T-cell (primary cell): ENCODE data around the gene CIPC. TPM values are rescaled to one million over a fixed set of nuclear protein-coding genes. Genes with fewer than 3 reads are reported as not detected.

Experiments
- ATAC-seq, 4 experiments: fragments of 200-7000 bp in 3 of 4; fragments of 150-1000 bp in 1 of 4; cut with Tn5 transposase; replicated peaks in 1 of 4; 1 replicate in 3 of 4; 2 replicates in 1 of 4; pipeline ENCODE4 v1.10.0; 2021; ENCODE audit warnings: moderate library complexity in 3 of 4, mild to moderate bottlenecking in 2 of 4, moderate number of reproducible peaks in 1 of 4
- CTCF ChIA-PET, 2 donors: fragments of 300-600 bp; sonication (Branson Sonifier 250); formaldehyde crosslinking; loops; one replicate each; lab custom pipeline; 2022; ENCODE audit warnings: antibody characterized with exemption in 2 of 2; lab: Charles Lee
- POLR2A ChIA-PET, 2 donors: fragments of 300-600 bp; sonication (Branson Sonifier 250); formaldehyde crosslinking; loops; one replicate each; lab custom pipeline; 2022; ENCODE audit warnings: antibody characterized with exemption in 2 of 2; lab: Charles Lee
- DNase-seq, 35 experiments: peaks; one replicate each; pipeline versions ENCODE4 v3.0.0 to v3.0.0-alpha.2; 2013 to 2023
- H3K27ac ChIP-seq: one replicate; pipeline ENCODE4 v1.5.1; 2013; ENCODE audit warnings: low read length
- H3K27me3 ChIP-seq, 2 experiments: replicated peaks in 1 of 2; 1 replicate in 1 of 2; 2 replicates in 1 of 2; pipeline versions ENCODE4 v1.6.1 to v1.7.0; 2013; ENCODE audit warnings: low read length in 1 of 2, mixed read lengths in 1 of 2; ENCODE audit not compliant: control insufficient read depth in 2 of 2, insufficient read depth in 2 of 2; ENCODE audit errors: extremely low read depth in 1 of 2
- H3K36me3 ChIP-seq, 2 donors: 1 replicate in 1 of 2; 2 replicates in 1 of 2; pipeline versions ENCODE4 v1.6.1 to v1.7.0; 2013; ENCODE audit warnings: low read length in 1 of 2; ENCODE audit not compliant: control insufficient read depth in 2 of 2, insufficient read depth in 1 of 2; ENCODE audit errors: extremely low read depth in 1 of 2
- H3K4me1 ChIP-seq, 2 experiments: 1 replicate in 1 of 2; 2 replicates in 1 of 2; pipeline versions ENCODE4 v1.6.1 to v1.7.0; 2013; ENCODE audit warnings: low read length in 2 of 2, mixed read lengths in 1 of 2; ENCODE audit not compliant: insufficient read depth in 2 of 2, control insufficient read depth in 1 of 2; ENCODE audit errors: extremely low read depth in 1 of 2
- H3K4me3 ChIP-seq, 2 donors: 1 replicate in 1 of 2; 2 replicates in 1 of 2; pipeline versions ENCODE4 v1.5.1 to v1.7.0; 2013; ENCODE audit warnings: mild to moderate bottlenecking in 2 of 2, low read length in 1 of 2, moderate library complexity in 1 of 2; ENCODE audit not compliant: control insufficient read depth in 1 of 2; ENCODE audit errors: extremely low read depth in 1 of 2
- H3K9me3 ChIP-seq: 2 replicates; pipeline ENCODE4 v1.7.0; 2013
- H3K27ac Mint-ChIP-seq, 2 donors: one replicate each; pipeline ENCODE4 v1.8.0; 2020 to 2021; ENCODE audit warnings: mild to moderate bottlenecking in 2 of 2, mixed read lengths in 2 of 2
- H3K27me3 Mint-ChIP-seq, 2 donors: one replicate each; pipeline ENCODE4 v1.8.0; 2021 to 2022; ENCODE audit warnings: mixed read lengths in 2 of 2
- H3K36me3 Mint-ChIP-seq: one replicate; pipeline ENCODE4 v1.8.0; 2021; ENCODE audit warnings: mixed read lengths
- H3K4me1 Mint-ChIP-seq, 3 donors: one replicate each; pipeline ENCODE4 v1.8.0; 2020 to 2022; ENCODE audit warnings: mixed read lengths in 3 of 3, mild to moderate bottlenecking in 1 of 3
- H3K4me3 Mint-ChIP-seq, 3 donors: one replicate each; pipeline ENCODE4 v1.8.0; 2020 to 2022; ENCODE audit warnings: mild to moderate bottlenecking in 3 of 3, mixed read lengths in 3 of 3, moderate library complexity in 3 of 3
- H3K9me3 Mint-ChIP-seq, 3 donors: one replicate each; pipeline ENCODE4 v1.8.0; 2020 to 2022; ENCODE audit warnings: mixed read lengths in 3 of 3
- WGBS: methylation state at CpG from one replicate; pipeline ENCODE4 v1.1.5; 2013; ENCODE audit warnings: missing lambda C conversion rate; ENCODE audit not compliant: insufficient coverage; 5-methylcytosine and 5-hydroxymethylcytosine counted together
- total RNA-seq, 35 experiments: library from RNA in 6 of 35; stranded (reverse) in 6 of 35; fragments of 120-200 nt in 1 of 35; gene quantifications; one replicate each; pipeline versions ENCODE4 v1.2.1 to v1.2.4 and lab custom pipeline; 2013 to 2026

CIPC gene
- total RNA-seq, 5 donors from 2014 or later (not counting 1 experiment from before 2014, with no cell fraction given), result 8.4 to 14.0 (median 11.8) TPM

DNA sequence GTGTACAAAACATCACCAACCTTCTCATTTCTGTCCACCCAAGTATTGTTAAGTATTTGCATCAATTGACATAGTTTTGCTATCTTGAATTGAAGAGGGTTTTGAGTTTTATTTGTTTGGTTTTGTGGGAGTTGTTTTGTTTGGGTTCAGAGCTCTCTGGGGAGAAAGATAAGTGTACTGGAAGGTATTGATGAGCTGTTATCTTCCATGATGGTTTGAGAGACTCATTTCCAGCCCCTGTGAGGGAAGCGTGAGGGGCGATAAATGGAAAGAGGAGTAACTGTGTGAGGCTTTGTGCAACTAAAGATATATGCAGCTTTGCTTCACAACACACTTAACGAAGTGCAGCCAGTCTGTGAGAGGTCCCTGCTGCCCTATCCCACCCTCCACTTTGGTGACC lies 15.7 kb upstream of the CIPC start:
- peaks cover 2% of the 10 kb centered on the region for H3K36me3 Mint-ChIP-seq
- peaks cover 4 to 7% (median 6%) of the 10 kb centered on the region in 3 donors for H3K4me1 Mint-ChIP-seq
- ATAC-seq, result no peak
- H3K9me3 ChIP-seq, result no peaks in the 10 kb centered on the region
- no peak overlapping the region for H3K4me3 Mint-ChIP-seq
- CTCF ChIA-PET, result interaction anchor here in 1 of 2 donors (2.0 kb wide), 1 partner anchor 12 kb away, joined by 8 read pairs; no protein-coding TSS in a partner anchor
- no peak overlapping the region for H3K27ac ChIP-seq
- H3K36me3 ChIP-seq, result no peaks in the 10 kb centered on the region
- POLR2A ChIA-PET, result no interaction called here
- no peak overlapping the region for H3K27ac Mint-ChIP-seq
- H3K4me1 ChIP-seq, result peaks cover 0 to 12% of the 10 kb centered on the region in 2 experiments
- no peak for DNase-seq
- WGBS, result no CpG with 5 or more reads among the region's 3 CpGs
- no peaks in the 10 kb centered on the region for H3K27me3 Mint-ChIP-seq
- peaks cover 0 to 2% of the 10 kb centered on the region in 2 experiments for H3K27me3 ChIP-seq
- no peak overlapping the region for H3K4me3 ChIP-seq
- H3K9me3 Mint-ChIP-seq, result peaks cover 0 to 8% (median 2%) of the 10 kb centered on the region in 3 donors

DNA sequence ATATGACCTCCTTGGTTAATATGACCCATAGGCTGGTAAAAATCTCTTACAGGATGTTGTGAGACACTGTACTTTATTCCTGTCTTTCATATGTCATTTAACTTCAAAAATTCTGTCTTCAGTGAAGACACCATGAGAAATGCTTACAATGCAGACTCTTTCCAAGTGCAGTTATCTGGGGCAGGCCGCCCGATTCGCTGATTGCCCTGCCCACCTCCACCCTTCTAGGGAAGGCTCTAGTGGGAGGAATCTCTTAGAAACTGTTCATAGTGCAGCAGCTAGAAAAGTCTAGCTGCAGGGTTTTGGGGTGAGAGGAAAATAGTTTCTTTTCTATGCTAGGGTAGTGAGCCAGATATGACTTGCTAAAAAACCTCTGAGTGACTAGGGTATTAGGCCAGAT lies 15.0 kb upstream of the CIPC start:
- Mint-ChIP-seq H3K27ac (no peak overlapping the region), H3K9me3 (peaks cover 0 to 8% (median 2%) of the 10 kb centered on the region in 3 donors), H3K36me3 (peaks cover 2% of the 10 kb centered on the region), H3K27me3 (no peaks in the 10 kb centered on the region), H3K4me1 (peaks cover 4 to 10% (median 7%) of the 10 kb centered on the region in 3 donors), H3K4me3 (no peak overlapping the region)
- Histone ChIP-seq H3K27me3 (peaks cover 0 to 2% of the 10 kb centered on the region in 2 experiments), H3K9me3 (no peaks in the 10 kb centered on the region), H3K36me3 (no peaks in the 10 kb centered on the region), H3K4me3 (no peak overlapping the region), H3K4me1 (peaks cover 0 to 12% of the 10 kb centered on the region in 2 experiments), H3K27ac (no peak overlapping the region)
- ATAC-seq (no peak), DNase-seq (no peak)
- POLR2A ChIA-PET, result no interaction called here
- no CpG with 5 or more reads among the region's 3 CpGs for WGBS
- CTCF ChIA-PET, result no interaction called here

DNA sequence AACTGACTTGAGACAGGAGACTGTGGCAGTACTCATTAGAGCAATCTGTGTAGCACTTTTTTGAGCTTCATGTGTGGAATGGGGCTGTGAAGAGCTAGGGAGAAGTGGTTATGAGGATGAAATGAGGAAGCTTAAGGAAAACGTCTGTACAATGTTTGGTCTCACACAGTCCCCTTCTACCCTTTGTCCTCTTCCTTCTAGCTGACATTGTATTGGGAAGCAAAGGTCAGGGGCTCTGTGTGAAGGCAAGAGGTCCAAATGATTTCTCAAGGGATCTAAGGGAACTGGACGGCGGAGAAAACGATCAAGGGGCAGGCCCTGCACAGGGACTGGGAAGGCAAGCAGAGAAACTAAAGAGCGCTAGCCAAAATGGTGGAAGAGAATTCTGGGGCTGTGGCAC lies 13.1 kb upstream of the CIPC start:
- H3K4me3 ChIP-seq, result no peak overlapping the region
- Mint-ChIP-seq H3K9me3 (peaks cover 0 to 3% (median 2%) of the 10 kb centered on the region in 3 donors), H3K27ac (no peak overlapping the region), H3K36me3 (peaks cover 2% of the 10 kb centered on the region), H3K27me3 (no peaks in the 10 kb centered on the region), H3K4me1 (peaks cover 4 to 11% (median 7%) of the 10 kb centered on the region in 3 donors), H3K4me3 (no peak overlapping the region)
- ATAC-seq (no peak), DNase-seq (no peak)
- WGBS, result 81% methylated on average over 4 of the region's 5 CpGs
- no peak overlapping the region for H3K27ac ChIP-seq
- POLR2A ChIA-PET, result interaction anchor here in 1 of 2 donors (0.6 kb wide), 1 partner anchor 56 kb away, joined by 3 read pairs; no protein-coding TSS in a partner anchor
- CTCF ChIA-PET, result interaction anchor here (0.5 to 3.9 kb wide), 7 partner anchors 9 to 225 kb away, joined by 3 to 18 read pairs (median 3); no protein-coding TSS in a partner anchor
- no peaks in the 10 kb centered on the region for H3K36me3 ChIP-seq
- peaks cover 0 to 14% of the 10 kb centered on the region in 2 experiments for H3K4me1 ChIP-seq
- H3K27me3 ChIP-seq, result peaks cover 0 to 2% of the 10 kb centered on the region in 2 experiments
- H3K9me3 ChIP-seq, result no peaks in the 10 kb centered on the region

DNA sequence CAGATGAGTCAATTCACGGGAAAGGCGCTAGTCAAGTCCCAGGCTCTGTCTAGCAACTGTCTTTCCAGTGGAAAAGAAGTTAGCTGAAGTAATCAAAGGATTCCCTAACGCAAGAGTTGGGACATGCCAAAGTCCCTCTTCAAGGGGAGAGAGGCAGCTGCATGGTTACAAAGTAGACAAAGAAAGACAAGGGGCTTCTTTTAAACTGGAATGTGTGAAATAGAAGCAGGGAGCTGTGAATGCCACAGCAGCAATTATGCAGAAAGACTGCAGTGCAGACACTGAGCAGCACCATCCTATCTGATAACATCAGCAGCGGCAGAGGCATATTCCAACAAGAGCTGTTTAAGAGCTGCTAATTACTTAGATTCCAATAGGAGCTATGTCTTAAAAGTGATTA lies 12.5 kb upstream of the CIPC start:
- no peak overlapping the region for H3K27ac ChIP-seq
- H3K27me3 ChIP-seq, result peaks cover 0 to 2% of the 10 kb centered on the region in 2 experiments
- ChIA-PET CTCF (interaction anchor here (0.5 to 3.9 kb wide), 9 partner anchors 8 to 252 kb away, joined by 3 to 18 read pairs (median 3); no protein-coding TSS in a partner anchor), POLR2A (interaction anchor here in 1 of 2 donors (0.7 kb wide), 1 partner anchor 632 kb away, joined by 4 read pairs; no protein-coding TSS in a partner anchor)
- peaks cover 4 to 11% (median 7%) of the 10 kb centered on the region in 3 donors for H3K4me1 Mint-ChIP-seq
- no peak overlapping the region for H3K4me3 Mint-ChIP-seq
- no peak overlapping the region for H3K4me3 ChIP-seq
- H3K9me3 Mint-ChIP-seq, result no peaks in the 10 kb centered on the region
- 84% methylated on average over 3 of the region's 4 CpGs for WGBS
- H3K4me1 ChIP-seq, result peaks cover 0 to 14% of the 10 kb centered on the region in 2 experiments
- no peaks in the 10 kb centered on the region for H3K36me3 Mint-ChIP-seq
- no peaks in the 10 kb centered on the region for H3K36me3 ChIP-seq
- H3K27me3 Mint-ChIP-seq, result no peaks in the 10 kb centered on the region
- no peak for ATAC-seq
- no peaks in the 10 kb centered on the region for H3K9me3 ChIP-seq
- no peak for DNase-seq
- no peak overlapping the region for H3K27ac Mint-ChIP-seq

DNA sequence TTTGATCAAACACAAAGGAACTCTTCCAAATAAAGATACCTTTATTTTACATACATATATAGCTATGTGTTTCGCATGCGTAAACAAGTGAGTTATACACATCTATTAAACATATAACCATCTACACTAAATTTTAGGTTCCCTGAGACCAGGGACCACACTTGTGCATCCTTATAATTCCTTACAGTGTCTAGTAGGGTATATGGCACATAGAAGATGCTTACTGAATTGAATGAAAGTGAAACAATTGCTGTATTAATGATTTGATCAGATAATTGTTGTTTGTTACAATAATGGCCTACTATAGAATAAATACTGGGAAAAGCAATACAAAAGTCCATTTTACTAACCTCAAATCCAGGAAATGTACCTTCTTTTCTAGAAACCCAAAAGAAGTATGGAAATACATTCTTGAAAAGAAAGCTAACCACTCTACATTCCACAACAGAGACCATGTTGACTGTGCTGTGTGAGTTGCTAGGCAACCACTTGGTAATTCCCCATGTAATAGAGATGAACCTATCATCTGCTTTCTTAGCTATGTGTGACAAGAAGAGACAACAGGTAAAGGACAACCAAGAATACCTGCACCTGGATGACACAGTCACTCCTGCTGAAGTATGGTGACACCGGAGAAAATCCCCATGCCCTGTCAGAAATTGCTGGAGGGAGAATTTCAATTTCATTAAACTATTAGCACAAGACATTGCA lies 11.9 kb upstream of the CIPC start:
- Histone ChIP-seq H3K4me3 (no peak overlapping the region), H3K9me3 (no peaks in the 10 kb centered on the region), H3K36me3 (no peaks in the 10 kb centered on the region), H3K4me1 (peaks cover 0 to 14% of the 10 kb centered on the region in 2 experiments), H3K27ac (no peak overlapping the region), H3K27me3 (peaks cover 0 to 2% of the 10 kb centered on the region in 2 experiments)
- Mint-ChIP-seq H3K27me3 (no peaks in the 10 kb centered on the region), H3K4me1 (peaks cover 4 to 11% (median 7%) of the 10 kb centered on the region in 3 donors), H3K9me3 (peaks cover 0 to 5% (median 3%) of the 10 kb centered on the region in 3 donors), H3K4me3 (no peak overlapping the region), H3K36me3 (no peaks in the 10 kb centered on the region), H3K27ac (no peak overlapping the region)
- DNase-seq (peak in 7 of 35 experiments; percentile 17 to 45 (median 22)), ATAC-seq (peak in 3 of 4 experiments; percentile 48 to 98 (median 75))
- WGBS, result no CpG with 5 or more reads among the region's 3 CpGs
- ChIA-PET CTCF (interaction anchor here (0.6 to 3.9 kb wide), 11 partner anchors 9 to 253 kb away, joined by 3 to 18 read pairs (median 4); no protein-coding TSS in a partner anchor), POLR2A (interaction anchor here in 1 of 2 donors (0.7 kb wide), 1 partner anchor 633 kb away, joined by 4 read pairs; no protein-coding TSS in a partner anchor)

DNA sequence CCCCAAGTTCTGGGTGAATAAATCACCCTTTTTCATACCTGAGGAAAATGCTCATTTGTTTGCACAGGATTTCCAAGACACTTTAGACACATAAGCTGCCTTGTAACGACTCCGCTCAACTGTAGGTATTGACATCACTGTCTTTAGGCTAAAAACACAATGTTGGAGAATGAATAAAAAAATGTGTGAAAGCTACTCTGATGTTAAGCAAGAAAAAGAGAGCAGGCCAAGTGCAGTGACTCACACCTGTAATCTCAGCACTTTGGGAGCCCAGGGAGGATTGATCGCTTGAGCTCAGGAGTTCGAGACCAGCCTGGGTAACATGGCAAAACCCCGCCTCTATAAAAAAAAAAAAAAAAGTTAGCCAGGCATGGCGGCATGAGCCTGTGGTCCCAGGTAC lies 11.1 kb upstream of the CIPC start:
- CTCF ChIA-PET, result interaction anchor here (0.6 to 3.9 kb wide), 7 partner anchors 8 to 381 kb away, joined by 4 to 18 read pairs (median 5); no protein-coding TSS in a partner anchor
- H3K27me3 ChIP-seq, result peaks cover 0 to 2% of the 10 kb centered on the region in 2 experiments
- H3K4me1 Mint-ChIP-seq, result peaks cover 4 to 11% (median 7%) of the 10 kb centered on the region in 3 donors
- no peak overlapping the region for H3K27ac Mint-ChIP-seq
- no peak overlapping the region for H3K27ac ChIP-seq
- H3K36me3 ChIP-seq, result no peaks in the 10 kb centered on the region
- POLR2A ChIA-PET, result no interaction called here
- no peaks in the 10 kb centered on the region for H3K9me3 ChIP-seq
- peaks cover 0 to 11% (median 9%) of the 10 kb centered on the region in 3 donors for H3K9me3 Mint-ChIP-seq
- no peak overlapping the region for H3K4me3 ChIP-seq
- 80% methylated on average over 1 of the region's 6 CpGs for WGBS
- H3K36me3 Mint-ChIP-seq, result peaks cover 4% of the 10 kb centered on the region
- ATAC-seq (no peak), DNase-seq (no peak)
- peaks cover 0 to 14% of the 10 kb centered on the region in 2 experiments for H3K4me1 ChIP-seq
- no peak overlapping the region for H3K4me3 Mint-ChIP-seq
- no peaks in the 10 kb centered on the region for H3K27me3 Mint-ChIP-seq
